Right hindlimb (tissue), 1 donor: ENCODE results near the gene FAM9C.
A peak's percentile ranks its signal among the peaks of the same experiment; 100 is the strongest.
"Not testable (repeated sequence)": the region's sequence is repeated elsewhere in the genome, so short reads cannot be mapped to it uniquely, and the experiment has no call there.

Experiments used
- DNase-seq: peaks from one replicate; pipeline ENCODE4 v3.0.0-alpha.2; 2018

The FAM9C gene

DNA sequence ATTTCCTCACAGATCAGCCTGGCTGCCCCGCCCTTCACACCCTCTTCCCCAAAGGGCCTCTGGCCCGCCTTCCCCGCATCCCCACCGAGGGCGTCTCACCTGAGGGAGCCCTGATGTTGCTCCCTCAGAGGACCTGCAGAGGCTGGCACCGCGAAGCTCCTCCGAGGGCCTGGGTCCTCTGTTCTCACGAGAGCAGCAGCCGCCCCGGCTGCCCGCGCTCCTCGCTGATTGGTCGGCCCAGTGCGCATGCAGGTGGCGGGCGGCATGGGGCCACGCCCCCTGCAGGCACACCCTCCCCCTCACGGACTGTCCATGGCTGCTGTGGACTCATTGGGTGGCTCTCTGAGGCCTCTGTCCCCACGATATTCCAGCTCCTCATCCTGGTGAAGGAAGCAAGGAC, at the start of gene FAM9C:
FAM9C (minus strand) TSS at position 180 of the 400 bp plus-strand sequence. CDS start 831 bp downstream, outside the sequence.
- DNase-seq = no peak

DNA sequence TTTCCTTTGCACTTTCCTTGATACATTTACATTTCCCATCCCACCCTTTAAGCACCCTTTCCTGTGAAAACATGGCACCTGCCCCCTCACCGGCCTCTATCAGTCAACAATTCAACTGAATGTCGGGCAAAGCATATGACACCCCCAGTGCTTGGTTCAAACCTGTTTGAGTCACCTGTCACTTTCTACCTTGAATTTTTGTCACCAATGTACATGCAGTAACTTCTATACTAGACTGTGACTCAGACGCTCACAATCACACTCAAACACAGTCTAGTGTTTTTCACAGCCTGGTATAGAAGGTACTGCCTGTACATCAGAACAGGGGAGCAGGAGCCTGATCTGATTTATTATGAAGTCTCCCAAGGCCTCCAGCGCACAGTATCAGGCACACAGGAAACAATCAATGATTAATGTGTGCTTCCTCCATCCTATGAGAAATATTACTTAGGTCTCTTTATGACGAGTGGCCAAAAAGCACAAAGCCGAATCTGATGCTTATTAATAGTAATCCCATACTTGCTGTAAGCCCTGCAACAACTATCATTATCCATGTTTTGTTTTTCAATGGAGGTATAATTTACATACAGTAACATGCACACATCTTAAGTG, 49.2 kb upstream of the FAM9C start:
- DNase-seq = no peak

DNA sequence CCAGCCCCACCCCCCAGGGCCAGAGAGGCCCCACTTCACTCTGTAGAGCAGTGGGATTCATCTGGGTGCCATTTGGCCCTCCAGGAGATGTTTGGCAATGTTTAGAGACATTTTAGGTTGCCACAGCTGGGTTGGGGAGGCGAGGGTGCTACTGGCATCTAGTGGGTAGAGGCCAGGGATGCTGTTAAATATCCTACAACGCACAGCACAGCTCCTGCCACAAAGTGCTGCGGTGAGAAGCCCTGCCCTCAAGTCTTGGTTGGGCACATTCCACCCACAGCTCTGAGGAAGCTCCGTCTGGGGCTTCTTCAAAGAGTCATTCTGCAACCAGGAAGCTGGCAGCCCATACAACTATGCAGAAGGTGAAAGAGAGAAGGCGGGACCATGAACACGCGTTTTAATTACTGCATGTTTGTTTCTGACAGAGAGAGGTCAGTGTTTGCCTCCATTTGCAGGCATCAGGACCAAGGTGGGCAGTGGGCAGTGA, 48.1 kb upstream of the FAM9C start:
- no peak for DNase-seq

DNA sequence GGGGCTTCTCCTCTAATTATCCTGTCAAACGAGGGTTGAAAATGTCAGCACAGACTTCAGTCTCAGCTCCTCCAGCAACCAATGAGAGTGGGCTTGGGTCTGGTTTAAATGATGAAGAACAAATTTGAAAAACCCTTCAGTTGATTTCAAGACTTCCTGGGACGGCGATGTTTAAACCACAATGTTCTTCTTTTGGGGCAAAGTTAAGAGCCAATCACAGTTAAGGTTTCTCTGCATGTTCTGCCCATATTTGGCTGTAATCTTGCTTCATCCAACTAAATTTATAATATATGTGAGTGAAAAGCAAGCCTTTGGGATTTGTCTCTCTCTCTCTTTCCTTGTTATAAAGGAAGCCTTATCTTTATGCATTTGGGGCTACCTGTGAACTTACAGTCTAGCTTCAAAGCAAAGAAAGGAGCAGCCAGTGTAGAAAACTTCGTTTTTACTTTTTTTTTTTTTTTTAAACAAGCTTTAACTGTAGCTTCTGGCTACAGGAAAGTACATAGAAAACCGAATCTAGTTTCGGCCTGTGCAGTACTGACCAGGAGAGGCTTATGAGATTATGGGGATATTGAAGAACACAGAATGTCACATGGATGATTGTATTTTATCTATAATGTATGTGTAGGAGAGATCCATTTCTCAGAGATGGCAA, 46.8 kb upstream of the FAM9C start:
- DNase-seq = no peak

DNA sequence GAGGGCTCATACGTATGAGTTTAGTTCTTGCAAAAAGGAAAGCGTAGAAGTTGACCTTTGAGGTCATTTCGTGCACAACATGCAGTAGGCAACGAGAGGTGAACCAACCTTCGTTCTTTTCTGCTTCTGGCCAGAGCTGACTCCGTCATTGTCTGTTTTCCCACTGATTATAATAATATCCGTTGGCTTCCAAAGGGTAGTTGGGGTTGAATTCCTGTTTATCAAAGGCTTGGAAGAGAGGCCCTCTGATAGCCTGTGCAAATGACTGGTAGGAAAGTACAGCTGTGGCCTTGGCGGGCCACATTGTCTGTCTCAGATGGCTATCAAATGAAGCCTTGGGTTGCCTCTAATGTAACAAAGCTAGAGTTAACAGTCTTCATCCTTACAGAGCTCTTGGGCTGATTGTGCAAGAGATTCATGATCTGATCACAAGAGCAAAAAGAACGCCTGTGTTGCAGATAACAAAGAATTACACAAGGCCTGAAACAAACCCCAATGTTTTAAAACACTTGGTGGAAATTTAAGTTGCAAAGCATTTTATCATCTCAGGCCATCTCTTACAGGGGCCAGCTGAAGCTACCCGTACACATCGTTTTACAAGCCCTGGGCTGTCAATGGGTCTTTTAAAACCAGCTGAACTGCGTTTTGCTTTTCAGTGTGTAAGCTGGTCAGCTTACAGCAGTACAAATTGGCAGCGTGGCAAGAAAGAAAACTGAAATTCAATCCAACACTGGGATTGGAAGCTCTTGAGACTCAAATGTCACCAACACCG, 46.1 kb upstream of the FAM9C start:
- DNase-seq = no peak

DNA sequence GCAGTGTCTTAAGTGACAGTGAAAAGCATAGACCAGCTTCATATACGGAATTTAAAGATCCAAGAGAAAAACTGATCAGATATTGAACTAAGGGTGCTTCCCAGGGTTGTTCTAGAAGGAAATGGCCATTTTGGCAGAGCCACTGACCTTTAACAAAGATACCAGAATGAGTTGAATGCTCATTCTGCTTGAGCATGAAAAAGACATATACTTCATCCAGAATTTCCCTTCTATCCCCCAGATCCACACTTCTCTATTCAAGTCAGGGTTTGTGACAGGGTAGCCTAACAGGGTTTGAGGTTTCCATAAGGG, 45.6 kb upstream of the FAM9C start:
- DNase-seq = no peak

DNA sequence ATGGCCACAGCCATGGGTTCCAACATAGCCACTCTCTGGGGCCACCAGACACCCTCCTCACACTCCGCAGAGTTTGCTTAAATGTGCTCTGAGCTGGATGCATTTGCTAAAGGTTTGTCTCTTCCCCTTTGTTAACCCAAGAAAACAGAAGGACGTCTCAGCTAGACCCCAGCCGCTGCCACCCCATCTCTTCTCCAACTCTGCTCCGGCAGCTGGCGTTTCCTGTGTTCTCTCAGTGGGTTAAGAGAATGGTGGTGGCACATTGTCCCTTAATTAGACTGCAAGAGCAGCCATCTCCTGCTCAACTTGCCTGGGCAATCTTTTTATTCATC, 43.7 kb upstream of the FAM9C start:
- no peak for DNase-seq

DNA sequence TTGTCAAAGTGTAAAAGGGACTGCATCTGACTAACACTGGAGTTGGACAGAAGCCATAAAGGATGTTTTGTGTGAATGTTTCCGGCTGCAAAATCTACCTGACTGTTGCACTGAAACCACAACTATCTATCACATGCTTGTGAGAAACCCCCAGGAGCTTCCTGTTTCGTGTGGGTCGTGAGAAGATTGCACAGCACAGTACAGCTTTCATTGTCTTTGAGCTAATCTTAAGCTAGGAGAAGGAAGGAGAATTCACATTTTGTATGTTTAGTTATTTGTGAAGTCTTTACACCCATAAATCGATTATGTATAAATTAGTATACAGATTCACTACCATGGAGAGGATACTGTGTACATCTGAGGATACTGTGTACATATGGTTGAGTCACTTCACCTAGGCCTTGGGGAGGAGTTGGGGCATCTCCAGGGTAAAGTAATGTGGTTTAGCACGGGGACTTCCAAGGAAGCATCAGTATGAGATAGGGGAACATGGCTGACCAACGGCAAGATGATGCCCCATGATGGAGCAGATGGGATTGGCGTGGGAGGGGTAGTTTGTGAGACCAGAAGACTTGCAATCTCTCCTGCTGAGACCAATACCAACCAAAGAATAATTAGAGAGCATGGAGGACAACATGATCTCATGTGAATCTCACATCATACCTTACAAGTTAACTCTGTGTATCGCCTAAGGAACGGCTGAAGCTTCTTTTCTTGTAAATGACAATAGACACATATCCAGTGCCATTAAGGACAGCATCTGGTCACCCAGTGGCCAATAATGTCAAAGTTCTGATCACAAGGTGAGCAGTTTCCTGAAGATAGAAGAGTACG, 43.1 kb upstream of the FAM9C start:
- no peak for DNase-seq

DNA sequence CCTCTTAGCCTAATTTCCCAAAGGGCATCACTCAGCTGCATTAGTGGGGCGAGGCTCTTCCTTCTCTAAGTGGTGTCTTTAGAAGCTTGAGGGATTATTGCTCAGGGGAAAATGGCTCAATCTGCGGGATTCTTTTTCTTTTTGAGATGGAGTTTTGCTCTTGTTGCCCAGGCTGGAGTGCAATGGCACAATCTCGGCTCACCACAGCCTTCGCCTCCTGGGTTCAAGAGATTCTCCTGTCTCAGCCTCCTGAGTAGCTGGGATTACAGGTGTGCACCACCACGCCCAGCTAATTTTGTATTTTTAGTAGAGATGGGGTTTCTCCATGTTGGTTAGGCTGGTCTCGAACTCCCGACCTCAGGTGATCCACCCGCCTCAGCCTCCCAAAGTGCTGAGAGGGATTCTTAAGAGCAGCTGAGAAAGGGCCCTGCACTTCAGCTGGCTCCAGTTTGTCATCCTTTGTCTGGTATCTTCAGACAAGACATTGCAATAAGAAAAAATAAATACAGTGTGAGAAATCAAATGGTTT, 42.4 kb upstream of the FAM9C start:
- not testable (repeated sequence) for DNase-seq

DNA sequence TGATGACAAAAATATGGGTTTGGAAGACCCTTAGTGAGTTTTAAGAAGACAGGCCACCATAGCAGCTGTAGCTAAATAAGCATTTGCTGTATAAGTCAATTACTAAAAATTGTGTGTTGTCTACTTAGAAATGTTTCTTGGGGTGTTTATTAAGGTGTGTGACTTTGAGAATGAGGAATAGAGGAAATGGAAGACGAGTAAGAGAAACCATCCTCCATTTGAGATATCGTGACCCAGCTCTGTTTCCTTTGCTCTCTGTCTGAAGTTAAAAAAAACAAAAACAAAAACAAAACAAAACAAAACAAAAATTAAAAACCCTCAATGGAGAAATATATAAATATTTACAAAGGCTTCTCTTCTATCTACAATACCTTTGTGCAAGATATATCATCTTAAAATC, 41.7 kb upstream of the FAM9C start:
- no peak for DNase-seq

DNA sequence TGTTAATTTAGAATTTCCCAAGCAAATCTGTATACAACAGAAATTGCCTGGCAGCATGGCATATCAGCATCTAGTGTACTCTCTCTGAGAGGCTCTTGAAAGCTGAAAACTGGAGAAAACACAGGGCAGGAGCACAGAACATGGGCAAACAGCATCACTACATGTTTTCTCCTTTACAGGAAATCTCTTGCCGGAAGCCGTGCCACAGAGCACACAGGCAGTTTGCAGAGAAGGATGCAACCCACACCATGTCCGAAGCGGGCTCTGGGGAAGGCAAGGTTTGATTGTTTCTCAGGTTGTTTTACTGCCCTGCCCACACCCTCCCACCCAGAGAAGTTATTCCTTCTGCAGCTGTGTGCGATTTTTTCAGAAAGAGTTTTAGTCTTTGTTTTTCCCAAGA, 41.1 kb upstream of the FAM9C start:
- DNase-seq = no peak

DNA sequence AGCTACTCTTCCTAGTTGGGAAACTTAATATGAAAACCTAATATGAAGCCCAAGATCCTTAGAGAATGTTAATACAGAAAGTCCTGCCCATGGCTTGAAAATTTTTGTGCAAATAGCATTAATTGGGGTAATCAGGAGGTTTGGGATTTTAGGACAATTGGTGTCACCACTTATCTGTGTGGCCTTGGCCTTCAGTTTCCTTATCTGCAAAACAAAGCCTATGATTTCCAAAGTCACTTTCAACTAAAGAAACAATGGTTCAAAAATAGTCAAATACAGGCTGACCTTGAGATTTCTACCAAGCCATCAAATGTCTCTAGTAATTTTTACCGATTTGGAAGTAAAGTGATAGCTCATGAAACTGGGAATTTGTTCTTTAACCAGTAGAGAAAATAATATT, 40.2 kb upstream of the FAM9C start:
- DNase-seq = no peak

DNA sequence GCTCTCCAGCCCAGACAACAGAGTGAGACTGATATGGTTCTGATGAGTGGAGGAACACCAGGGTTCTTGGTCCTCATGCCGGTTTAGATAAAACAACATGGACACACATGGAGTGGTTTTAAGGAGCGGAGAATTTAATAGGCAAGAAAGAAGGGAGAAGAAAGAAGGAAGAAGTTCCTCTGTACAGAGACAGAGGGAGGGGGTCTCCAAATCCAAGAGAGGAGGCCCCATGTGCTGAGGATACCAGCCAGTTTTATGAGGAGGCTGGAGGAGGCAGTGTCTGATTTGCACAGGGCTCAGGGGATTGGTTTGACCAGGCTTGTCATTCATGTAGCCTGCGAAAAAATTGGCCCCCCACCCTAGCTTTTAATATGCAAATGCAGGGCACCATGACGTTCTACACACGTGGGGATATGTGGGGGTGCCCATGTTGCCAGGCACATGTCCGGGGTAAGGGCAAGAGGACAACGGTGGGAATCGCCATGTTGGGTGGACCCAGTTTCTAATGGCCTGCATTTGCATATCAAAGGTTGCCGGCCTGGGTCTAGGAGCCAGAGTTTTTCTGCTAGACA, 39.4 kb upstream of the FAM9C start:
- not testable (repeated sequence) for DNase-seq

DNA sequence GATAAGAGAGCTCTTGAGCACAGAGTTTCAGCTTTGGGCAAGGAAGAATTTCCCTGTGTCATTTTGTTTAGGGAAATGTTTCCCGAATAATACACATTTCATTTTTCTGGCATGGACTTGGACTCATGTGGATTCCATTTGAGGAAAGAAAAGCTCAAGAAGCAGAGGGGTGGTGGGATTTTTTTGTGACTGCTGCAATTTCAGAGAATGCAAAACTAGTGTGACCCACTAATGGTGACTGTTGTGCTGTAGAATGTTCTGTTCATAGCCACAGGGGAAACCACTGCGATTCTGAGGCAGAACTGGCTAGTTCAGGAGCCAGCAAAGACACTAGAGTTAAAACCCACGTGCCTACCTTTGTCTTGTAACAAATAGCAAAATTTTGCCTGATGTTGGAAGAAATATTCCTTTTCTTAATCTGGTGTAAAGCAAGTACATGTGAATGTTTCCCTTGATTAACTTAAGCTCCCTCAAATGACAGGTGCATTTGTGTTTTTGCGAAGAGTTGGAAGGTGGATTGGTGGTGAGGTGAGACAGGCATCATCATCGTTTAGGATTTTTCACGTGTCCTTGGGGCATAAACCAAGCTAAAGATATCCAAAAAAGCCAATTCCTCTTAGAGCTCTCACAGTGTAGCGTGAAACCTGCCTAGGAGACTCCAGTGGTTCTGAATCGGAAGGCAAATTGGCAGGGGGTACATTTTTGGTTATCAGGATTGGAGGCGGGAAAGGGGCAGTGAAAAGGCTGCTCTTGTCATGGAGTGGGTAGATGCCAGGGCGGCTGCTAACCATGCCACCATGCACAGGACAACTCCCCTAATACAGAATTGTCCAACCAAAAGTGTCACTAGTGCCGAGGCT, 38.0 kb upstream of the FAM9C start:
- DNase-seq = no peak

DNA sequence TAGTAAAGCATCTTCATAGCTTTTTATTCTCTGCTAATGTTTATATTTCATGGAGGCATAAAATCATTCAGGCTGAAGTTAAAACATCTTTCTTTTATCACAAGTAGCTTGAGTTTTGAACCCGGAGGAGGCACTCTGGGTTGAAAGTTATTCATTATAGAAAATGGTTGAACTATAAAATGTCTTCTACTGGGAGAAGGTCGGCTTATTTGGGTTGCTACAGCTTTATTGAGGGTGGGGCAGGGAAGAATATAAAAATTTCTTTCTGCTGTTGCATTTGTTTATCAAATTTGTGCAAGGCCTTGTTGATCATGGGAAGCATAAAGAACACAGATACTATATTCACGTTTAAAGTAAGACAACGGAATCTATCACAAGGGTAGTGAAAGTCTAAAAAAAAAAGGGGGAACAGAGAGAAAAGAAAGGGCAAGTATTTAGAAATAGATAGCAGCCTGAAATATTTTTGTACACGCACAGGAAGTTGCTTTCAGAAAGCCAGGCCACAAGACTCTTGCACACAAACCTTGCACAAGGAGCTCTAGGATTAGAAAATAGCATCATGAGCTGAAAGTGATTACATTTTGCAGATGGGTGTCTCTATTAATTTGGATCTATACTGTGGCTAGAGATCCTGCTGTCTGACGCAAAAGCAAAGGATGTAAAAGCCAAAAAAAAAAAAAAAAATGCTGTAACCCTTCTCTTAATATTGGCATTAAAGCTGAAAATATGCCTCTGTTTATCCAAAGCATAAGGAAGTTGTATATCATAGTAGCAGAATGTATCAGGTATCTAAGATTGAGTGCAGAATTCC, 37.2 kb upstream of the FAM9C start:
- DNase-seq = no peak

DNA sequence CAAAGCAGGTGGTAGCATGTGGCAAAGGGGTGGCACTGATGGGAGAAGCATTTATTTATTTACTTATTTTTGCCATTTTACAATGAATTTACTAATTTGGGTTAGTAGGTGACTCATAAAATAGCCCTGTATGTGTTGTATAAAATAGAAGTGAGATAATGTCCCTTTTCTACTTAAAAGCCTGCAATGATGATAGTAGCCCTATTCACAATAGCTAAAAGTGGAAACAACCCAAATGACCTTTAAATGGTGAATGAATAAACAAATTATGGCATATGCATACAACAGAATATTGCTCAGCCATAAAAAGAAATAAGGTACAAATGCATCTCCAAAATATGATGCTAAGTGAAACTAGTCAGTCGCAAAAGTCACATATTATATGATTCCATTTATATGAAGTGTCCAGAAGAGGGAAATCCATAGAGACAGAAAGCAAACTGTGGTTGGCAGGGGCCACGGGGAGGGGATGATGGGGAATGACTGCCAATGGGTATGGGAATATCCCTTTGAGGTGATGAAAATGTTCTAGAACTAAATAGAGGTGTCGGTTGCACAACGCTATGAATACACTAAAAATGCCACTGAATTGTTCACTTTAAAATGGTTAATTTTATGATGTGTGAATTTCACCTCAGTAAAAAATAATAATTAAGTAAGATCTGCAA, 35.8 kb upstream of the FAM9C start:
- no peak for DNase-seq

DNA sequence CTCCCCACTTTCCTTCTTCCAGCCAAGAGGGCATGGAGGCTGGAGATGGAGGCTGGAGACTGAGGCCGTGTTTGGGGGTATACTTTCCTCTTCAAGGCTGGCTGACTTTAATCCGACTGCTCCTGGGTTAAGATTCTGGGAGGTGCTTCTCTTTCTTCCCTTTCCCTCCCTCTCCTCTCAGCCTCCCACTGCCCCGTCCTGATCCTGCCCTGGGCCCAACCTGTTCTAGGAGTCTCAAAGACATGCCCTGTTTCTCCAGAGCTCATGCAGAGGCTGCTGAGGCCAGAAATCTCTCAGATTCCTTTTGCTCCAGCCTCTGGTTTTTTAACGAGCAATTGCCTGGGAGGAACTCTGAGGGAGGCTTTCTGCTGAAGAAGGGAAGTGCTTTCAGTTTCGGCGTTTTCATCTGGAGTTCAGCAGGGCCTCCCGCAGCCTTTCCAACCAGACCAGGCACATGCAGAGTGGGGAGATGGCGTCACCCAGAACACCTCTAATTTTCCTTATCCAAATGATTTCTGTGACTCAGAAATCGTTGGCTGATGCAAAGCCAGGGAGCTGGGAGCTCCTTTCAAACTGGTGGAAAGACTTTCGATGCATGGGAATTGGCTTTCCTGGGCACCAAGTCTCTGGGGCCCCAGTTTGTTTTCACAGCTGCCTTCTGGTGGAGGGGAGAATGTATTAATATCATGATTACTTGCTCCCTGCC, 34.5 kb upstream of the FAM9C start:
- DNase-seq = peak; percentile 53

DNA sequence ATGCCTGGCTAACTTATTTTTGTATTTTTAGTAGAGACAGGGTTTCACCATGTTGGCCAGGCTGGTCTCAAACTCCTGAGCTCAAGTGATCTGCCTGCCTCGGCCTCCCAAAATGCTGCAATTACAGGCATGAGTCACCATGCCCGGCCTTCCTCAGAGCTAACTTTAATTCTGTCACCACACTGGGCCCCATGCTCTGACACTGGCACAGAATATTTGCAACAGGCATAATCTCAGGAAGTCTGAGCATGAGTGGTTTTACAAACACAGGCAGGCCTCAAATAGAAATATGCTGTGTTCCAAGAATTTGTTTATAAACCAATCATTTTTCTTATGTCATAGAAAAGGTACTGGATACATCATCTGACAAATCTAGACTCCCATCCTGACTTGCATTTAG, 32.7 kb upstream of the FAM9C start:
- no peak for DNase-seq

DNA sequence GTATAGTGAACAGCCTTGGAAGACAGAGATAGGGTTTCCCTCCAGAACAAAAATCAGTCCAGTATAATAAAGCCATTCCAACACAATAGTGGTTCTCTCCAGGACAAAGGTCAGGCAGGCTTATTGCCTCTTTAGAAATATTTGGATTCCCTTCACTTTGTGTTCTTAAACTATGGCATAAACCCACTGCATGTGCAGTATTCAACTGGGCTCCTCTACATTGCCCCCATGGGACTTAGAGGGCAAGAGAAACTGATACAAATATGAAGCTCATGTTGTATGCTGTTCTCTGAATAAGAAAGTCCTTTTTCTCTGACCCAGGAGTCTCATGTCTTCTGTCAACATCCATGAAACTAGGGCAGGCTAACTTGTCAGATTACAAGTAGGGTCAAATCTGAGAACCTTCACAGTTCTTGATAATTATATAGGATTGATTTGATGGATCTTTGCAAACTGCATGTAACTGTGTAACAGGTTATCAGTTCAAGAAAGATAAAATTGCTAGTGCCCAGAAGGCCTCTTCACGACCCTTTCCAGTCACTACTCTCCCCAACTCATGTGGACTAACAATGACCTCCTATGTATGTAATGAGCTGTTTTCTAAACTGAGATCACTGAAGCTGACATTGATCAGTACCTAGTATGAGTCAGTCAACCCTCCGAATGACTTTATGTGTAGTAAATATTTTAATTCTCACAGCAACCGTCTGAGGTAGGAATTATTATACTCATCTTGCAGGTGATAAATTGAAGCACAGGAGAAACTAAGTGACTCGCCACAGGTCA, 31.9 kb upstream of the FAM9C start:
- no peak for DNase-seq
